ENCODE data around the gene LRRFIP2.

- no peak for TF ChIP-seq CTCF (IDR thresholded peaks at IDR 0.05; ENCODE audit: low read length)
- TF ChIP-seq EZH2 (optimal IDR thresholded peaks at IDR 0.05; ENCODE audit: low read depth, low read length) = no peak
These were observed 47.0 kb downstream of the LRRFIP2 start for GRCh38 chr3:37127340-37127739.

Data from MM.1S (cell line).